ENCODE measurements around the gene SUSD2. TPM values are rescaled to one million over a fixed set of nuclear protein-coding genes. Genes with fewer than 3 reads are reported as not detected.

SUSD2 gene
- total and polyA plus RNA-seq, 2 of the 4 experiments (the other 2 are of a cell fraction), result 0.18 to 1.6 TPM

DNA sequence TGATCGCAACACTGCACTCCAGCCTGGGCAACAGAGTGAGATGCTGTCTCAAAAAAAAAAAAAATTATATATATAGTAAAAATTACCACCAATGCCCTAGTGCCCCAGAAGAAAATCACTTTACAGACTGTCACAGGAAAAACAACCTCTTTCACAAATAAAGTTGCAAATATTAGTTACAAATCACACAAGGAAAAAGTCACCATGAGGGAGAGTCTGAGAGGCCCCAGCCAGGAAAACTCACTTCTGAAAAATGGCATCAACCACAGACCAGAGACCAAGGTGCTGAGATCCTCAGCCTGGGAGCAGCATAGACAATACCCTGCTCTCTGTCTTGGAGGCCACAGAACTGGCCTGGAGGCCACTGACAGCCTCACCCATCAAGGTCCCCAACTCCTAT lies 43.2 kb downstream of the SUSD2 start:
- Histone ChIP-seq H3K9me1 (ENCODE audit: insufficient read depth, low read length) (no peaks in the 10 kb centered on the region), H2AK9ac (replicated peaks; ENCODE audit: low read depth, low read length, poor library complexity) (no peak overlapping the region), H3K4me3 (ENCODE audit: insufficient read depth, low read depth, low read length) (no peak overlapping the region), H4K8ac (ENCODE audit: low read depth in 2 of 2, low read length in 2 of 2) (no peak overlapping the region), H3K56ac (ENCODE audit: extremely low read depth, insufficient read depth, low read length) (no peak overlapping the region), H3K4me2 (ENCODE audit: low read depth, low read length) (no peak overlapping the region), H4K91ac (ENCODE audit: insufficient read depth, low read depth, low read length) (no peak overlapping the region), H3K36me3 (ENCODE audit: control insufficient read depth, insufficient read depth, low read length) (peaks cover 6% of the 10 kb centered on the region; the same call in 1 of the 2 replicates), H2BK20ac (ENCODE audit: low read depth, low read length) (no peak overlapping the region), H3K9me3 (ENCODE audit: control insufficient read depth, insufficient read depth, low read length) (peaks cover 6% of the 10 kb centered on the region), H3K4ac (ENCODE audit: low read depth, low read length) (no peak overlapping the region), H3K4me1 (ENCODE audit: control insufficient read depth, insufficient read depth, low read length) (no peaks in the 10 kb centered on the region), H2AFZ (replicated peaks; ENCODE audit: low read length, poor library complexity) (no peak overlapping the region), H3K9ac (ENCODE audit: low read depth, low read length) (no peak overlapping the region), H3K79me1 (ENCODE audit: low read depth in 1 of 2, low read length in 2 of 2) (no peaks in the 10 kb centered on the region), H3K27ac (ENCODE audit: insufficient read depth, low read length) (no peak overlapping the region), H2AK5ac (ENCODE audit: low read depth, low read length) (no peak overlapping the region), H2BK5ac (ENCODE audit: low read depth, low read length, poor library complexity, severe bottlenecking) (no peak overlapping the region), H3K14ac (replicated peaks; ENCODE audit: low read depth, low read length) (no peak overlapping the region), H4K20me1 (ENCODE audit: insufficient read depth, low read length) (no peaks in the 10 kb centered on the region), H3K23ac (ENCODE audit: low read depth, low read length) (no peak overlapping the region), H4K5ac (ENCODE audit: low read depth, low read length) (no peak overlapping the region), H3K18ac (ENCODE audit: low read depth, low read length) (no peak overlapping the region), H2BK15ac (ENCODE audit: low read depth, low read length) (no peak overlapping the region; the same call in 2 of the 3 replicates), H2BK120ac (ENCODE audit: low read depth, low read length) (no peak overlapping the region), H3K27me3 (ENCODE audit: control insufficient read depth, insufficient read depth, low read length) (no peaks in the 10 kb centered on the region)
- ChIA-PET CTCF (no interaction called here), POLR2A (ENCODE audit: unreplicated experiment) (no interaction called here)
- in situ Hi-C loops (cut with MboI; ENCODE audit: low sequenced_read_pairs), result no loop called here
- intact Hi-C loops (cut with micrococcal nuclease), result no loop called here
- dilution Hi-C loops (cut with HindIII; ENCODE audit: low sequenced_read_pairs, unreplicated experiment), result no loop called here
- no TSS peak for BruUV-seq (replicated peaks)
- no peak for TF ChIP-seq CEBPB (IDR thresholded peaks at IDR 0.05; ENCODE audit: low read depth, low read length)
- TF ChIP-seq FOS (IDR thresholded peaks at IDR 0.05; ENCODE audit: low read depth, low read length), result no peak
- no peak for TF ChIP-seq RCOR1 (IDR thresholded peaks at IDR 0.05; ENCODE audit: insufficient replicate concordance, low read length)
- no peak for TF ChIP-seq RAD21 (IDR thresholded peaks at IDR 0.05; ENCODE audit: low read length)
- TF ChIP-seq, protein P1, sequence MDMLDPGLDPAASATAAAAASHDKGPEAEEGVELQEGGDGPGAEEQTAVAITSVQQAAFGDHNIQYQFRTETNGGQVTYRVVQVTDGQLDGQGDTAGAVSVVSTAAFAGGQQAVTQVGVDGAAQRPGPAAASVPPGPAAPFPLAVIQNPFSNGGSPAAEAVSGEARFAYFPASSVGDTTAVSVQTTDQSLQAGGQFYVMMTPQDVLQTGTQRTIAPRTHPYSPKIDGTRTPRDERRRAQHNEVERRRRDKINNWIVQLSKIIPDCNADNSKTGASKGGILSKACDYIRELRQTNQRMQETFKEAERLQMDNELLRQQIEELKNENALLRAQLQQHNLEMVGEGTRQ (IDR thresholded peaks at IDR 0.05; ENCODE audit: low read depth, low read length), result no peak
- no peak for TF ChIP-seq MXI1 (IDR thresholded peaks at IDR 0.05; ENCODE audit: borderline replicate concordance, low read depth, low read length)
- no peak for TF ChIP-seq NFE2L2 (IDR thresholded peaks at IDR 0.05; ENCODE audit: low read depth, low read length)
- no peak for TF ChIP-seq RFX5 (IDR thresholded peaks at IDR 0.05; ENCODE audit: low read depth, low read length)
- no peak for TF ChIP-seq MAZ (IDR thresholded peaks at IDR 0.05; ENCODE audit: borderline replicate concordance, low read depth, low read length)
- no peak for TF ChIP-seq MAFK (IDR thresholded peaks at IDR 0.05; ENCODE audit: low read depth, low read length)
- no CpG with 5 or more reads among the region's 1 CpG for WGBS, 2 experiments (ENCODE audit: extremely low coverage in 2 of 2, insufficient read length in 1 of 2)
- ATAC-seq (ENCODE audit: low read depth) (no peak), DNase-seq (no peak)

All from IMR-90 (cell line).